AG09309 (cell line): ENCODE measurements around the gene AGPAT2.

ENCODE experiments used
- DNase-seq: peaks from one replicate; pipeline ENCODE4 v3.0.0-alpha.2; 2010; ENCODE audit warnings: low read depth
- H3K4me3 ChIP-seq: 2 replicates; pipeline ENCODE4 v1.5.1; 2011; ENCODE audit warnings: mild to moderate bottlenecking, low read depth, low read length, moderate library complexity; ENCODE audit not compliant: control insufficient read depth
- TF ChIP-seq, protein P1 (sequence below): IDR thresholded peaks from 2 replicates; pipeline ENCODE4 v1.5.1; 2011; ENCODE audit warnings: mild to moderate bottlenecking, low read depth, low read length, inconsistent platforms; ENCODE audit not compliant: insufficient read depth, control insufficient read depth; ENCODE audit errors: missing control alignments

The AGPAT2 gene

DNA sequence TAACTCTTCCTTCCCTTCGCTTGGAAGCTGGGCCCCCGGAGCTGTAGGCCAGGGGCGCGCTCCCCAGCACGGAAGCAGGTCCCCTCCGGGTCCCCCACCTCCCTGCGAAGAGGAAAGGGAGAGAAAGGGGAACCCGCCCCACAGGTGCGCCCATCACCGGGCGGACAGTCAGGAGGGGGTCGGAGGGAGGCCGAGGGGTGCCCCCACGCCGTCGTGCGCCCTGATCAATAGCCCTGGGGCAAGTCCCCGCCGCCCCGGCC, 793 bp downstream of the AGPAT2 start:
- no peak for DNase-seq
- TF ChIP-seq, protein P1, sequence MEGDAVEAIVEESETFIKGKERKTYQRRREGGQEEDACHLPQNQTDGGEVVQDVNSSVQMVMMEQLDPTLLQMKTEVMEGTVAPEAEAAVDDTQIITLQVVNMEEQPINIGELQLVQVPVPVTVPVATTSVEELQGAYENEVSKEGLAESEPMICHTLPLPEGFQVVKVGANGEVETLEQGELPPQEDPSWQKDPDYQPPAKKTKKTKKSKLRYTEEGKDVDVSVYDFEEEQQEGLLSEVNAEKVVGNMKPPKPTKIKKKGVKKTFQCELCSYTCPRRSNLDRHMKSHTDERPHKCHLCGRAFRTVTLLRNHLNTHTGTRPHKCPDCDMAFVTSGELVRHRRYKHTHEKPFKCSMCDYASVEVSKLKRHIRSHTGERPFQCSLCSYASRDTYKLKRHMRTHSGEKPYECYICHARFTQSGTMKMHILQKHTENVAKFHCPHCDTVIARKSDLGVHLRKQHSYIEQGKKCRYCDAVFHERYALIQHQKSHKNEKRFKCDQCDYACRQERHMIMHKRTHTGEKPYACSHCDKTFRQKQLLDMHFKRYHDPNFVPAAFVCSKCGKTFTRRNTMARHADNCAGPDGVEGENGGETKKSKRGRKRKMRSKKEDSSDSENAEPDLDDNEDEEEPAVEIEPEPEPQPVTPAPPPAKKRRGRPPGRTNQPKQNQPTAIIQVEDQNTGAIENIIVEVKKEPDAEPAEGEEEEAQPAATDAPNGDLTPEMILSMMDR, result no peak
- H3K4me3 ChIP-seq, result peak overlapping the region; percentile 85

GRCh38 chr9:136685790-136686533, 1.3 kb downstream of the AGPAT2 start:
- TF ChIP-seq, protein P1, result no peak
- peak overlapping the region; percentile 85 for H3K4me3 ChIP-seq
- no peak for DNase-seq

DNA sequence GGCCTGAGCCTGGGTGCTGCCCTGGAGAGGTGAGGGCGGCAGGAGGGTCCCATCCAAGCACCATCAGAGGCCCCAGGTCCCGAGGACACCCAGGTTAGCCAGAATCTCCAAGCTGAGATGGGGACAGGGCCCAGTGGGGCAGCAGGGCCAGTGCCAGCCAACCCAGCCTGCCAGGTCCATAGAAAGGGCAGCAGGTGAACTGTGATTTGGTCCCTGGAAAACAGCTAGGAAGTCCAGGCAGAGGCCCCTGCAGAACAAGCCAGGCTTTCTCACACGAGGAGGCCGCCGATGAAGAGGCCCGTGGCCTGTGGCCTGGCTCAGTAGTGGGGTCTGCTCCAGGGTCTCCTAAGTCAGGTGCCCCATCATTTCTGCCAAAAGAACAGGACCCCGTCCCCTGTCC, 2.0 kb downstream of the AGPAT2 start:
- no peak overlapping the region for H3K4me3 ChIP-seq
- TF ChIP-seq, protein P1, result no peak
- DNase-seq, result no peak

- TF ChIP-seq, protein P1, result no peak
- H3K4me3 ChIP-seq, result no peak overlapping the region
- no peak for DNase-seq
Measured at GRCh38 chr9:136684799-136685198, 2.5 kb downstream of the AGPAT2 start.

GRCh38 chr9:136684339-136684738, 2.9 kb downstream of the AGPAT2 start:
- no peak overlapping the region for H3K4me3 ChIP-seq
- TF ChIP-seq, protein P1, result no peak
- no peak for DNase-seq

GRCh38 chr9:136683755-136684154, 3.5 kb downstream of the AGPAT2 start:
- TF ChIP-seq, protein P1, result no peak
- no peak for DNase-seq
- no peak overlapping the region for H3K4me3 ChIP-seq
